ENCODE measurements around the gene ATP13A4. TPM values are rescaled to one million over a fixed set of nuclear protein-coding genes. Genes with fewer than 3 reads are reported as not detected.

Gene ATP13A4
- total and polyA plus RNA-seq, 5 donors: 0.07 to 0.36 (median 0.25) TPM; not detected in 1

DNA sequence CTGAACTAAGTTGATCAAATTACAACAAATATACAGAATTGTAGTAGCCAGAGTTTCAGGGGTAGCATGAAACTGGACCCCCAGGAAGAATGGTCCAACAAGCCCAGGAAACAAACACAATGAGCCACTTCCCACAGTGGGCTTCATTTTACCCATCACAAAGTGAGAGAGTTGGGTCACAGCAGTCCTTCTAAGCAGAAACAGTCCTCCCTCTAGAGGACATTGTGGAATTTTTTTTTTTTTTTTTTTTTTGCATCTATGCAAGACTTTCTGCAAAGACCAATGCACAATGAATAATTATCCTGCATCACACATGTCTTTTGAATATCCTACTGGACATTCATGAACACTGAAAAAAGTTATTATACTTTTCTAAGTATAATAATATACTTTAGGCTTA is 102.4 kb downstream of the ATP13A4 start:
- intact Hi-C loops (cut with DNase I): loop anchor here in 1 of 4 donors (10.0 kb wide), 1 partner anchor 638 kb away; no protein-coding TSS in a partner anchor
- ATAC-seq (no peak), DNase-seq (no peak)
- H3K9me3 ChIP-seq (ENCODE audit: control insufficient read depth, low read length): no peaks in the 10 kb centered on the region
- no peak overlapping the region for H3K27ac ChIP-seq (ENCODE audit: low read length)
- no peaks in the 10 kb centered on the region for H3K4me1 ChIP-seq (ENCODE audit: control insufficient read depth, insufficient read depth, low read length)
- H3K4me3 ChIP-seq (ENCODE audit: low read length): no peak overlapping the region
- H3K27me3 ChIP-seq (ENCODE audit: control insufficient read depth, insufficient read depth): no peaks in the 10 kb centered on the region

DNA sequence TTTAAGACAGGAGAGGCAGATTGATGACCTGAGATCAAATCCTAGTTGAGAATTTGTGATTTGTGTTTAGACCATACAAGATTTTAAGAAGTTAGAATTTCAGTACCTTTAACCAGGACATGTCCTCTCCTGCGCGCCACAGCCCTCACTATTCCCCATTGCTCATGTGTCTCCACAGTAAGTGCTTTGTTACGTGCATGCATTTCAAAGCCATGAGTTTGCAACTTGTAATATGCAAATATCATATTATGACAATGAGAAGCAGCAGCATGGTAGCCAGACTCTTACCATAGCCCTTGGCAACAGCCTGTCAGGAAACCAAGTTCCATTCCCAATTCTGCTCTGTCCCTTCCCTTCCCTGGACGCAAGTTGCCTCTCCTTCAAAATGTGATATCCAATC is 102.8 kb downstream of the ATP13A4 start:
- intact Hi-C loops (cut with DNase I): loop anchor here in 1 of 4 donors (10.0 kb wide), 1 partner anchor 637 kb away; no protein-coding TSS in a partner anchor
- no peaks in the 10 kb centered on the region for H3K9me3 ChIP-seq (ENCODE audit: control insufficient read depth, low read length)
- no peak overlapping the region for H3K4me3 ChIP-seq (ENCODE audit: low read length)
- H3K4me1 ChIP-seq (ENCODE audit: control insufficient read depth, insufficient read depth, low read length): no peaks in the 10 kb centered on the region
- H3K27me3 ChIP-seq (ENCODE audit: control insufficient read depth, insufficient read depth): no peaks in the 10 kb centered on the region
- ATAC-seq (no peak), DNase-seq (no peak)
- 92% methylated on average over 4 of the region's 4 CpGs for WGBS
- H3K27ac ChIP-seq (ENCODE audit: low read length): no peak overlapping the region

GRCh38 chr3:193446965-193447602 is 107.6 kb downstream of the ATP13A4 start:
- Histone ChIP-seq H3K27me3 (ENCODE audit: control insufficient read depth, insufficient read depth) (no peaks in the 10 kb centered on the region), H3K27ac (ENCODE audit: low read length) (no peak overlapping the region), H3K4me3 (ENCODE audit: low read length) (no peak overlapping the region), H3K9me3 (ENCODE audit: control insufficient read depth, low read length) (no peaks in the 10 kb centered on the region), H3K4me1 (ENCODE audit: control insufficient read depth, insufficient read depth, low read length) (no peaks in the 10 kb centered on the region)
- DNase-seq (no peak), ATAC-seq (no peak)
- WGBS: 76% methylated on average over 5 of the region's 5 CpGs
- intact Hi-C loops (cut with DNase I): no loop called here

DNA sequence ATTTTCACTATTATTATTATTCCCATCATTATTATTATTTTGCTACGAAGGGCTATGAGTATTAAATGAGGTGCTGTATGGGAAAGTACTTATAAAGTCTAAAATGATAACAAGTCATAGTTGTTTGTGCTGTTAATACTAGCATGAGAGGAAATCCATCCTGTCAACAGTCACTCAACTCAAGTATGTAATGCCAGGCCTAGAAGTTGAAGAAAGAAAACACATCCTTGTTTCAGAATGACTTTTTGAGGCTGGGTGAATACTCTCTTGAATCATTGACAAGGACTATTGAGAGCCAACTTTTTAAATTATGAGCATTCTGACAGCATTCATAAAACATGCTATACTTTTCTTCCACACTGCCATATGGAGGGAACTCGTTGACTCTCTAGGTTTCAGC is 115.3 kb downstream of the ATP13A4 start:
- Histone ChIP-seq H3K27me3 (ENCODE audit: control insufficient read depth, insufficient read depth) (no peaks in the 10 kb centered on the region), H3K27ac (ENCODE audit: low read length) (no peak overlapping the region), H3K4me3 (ENCODE audit: low read length) (no peak overlapping the region), H3K4me1 (ENCODE audit: control insufficient read depth, insufficient read depth, low read length) (no peaks in the 10 kb centered on the region), H3K9me3 (ENCODE audit: control insufficient read depth, low read length) (no peaks in the 10 kb centered on the region)
- DNase-seq (no peak), ATAC-seq (no peak)
- 64% methylated on average over 2 of the region's 2 CpGs for WGBS
- intact Hi-C loops (cut with DNase I): no loop called here

- intact Hi-C loops (cut with DNase I): no loop called here
- ATAC-seq: no peak
- DNase-seq: no peak
- WGBS: 88% methylated on average over 4 of the region's 4 CpGs
- H3K4me3 ChIP-seq (ENCODE audit: low read length): no peak overlapping the region
- no peaks in the 10 kb centered on the region for H3K4me1 ChIP-seq (ENCODE audit: control insufficient read depth, insufficient read depth, low read length)
- no peaks in the 10 kb centered on the region for H3K9me3 ChIP-seq (ENCODE audit: control insufficient read depth, low read length)
- no peak overlapping the region for H3K27ac ChIP-seq (ENCODE audit: low read length)
- no peaks in the 10 kb centered on the region for H3K27me3 ChIP-seq (ENCODE audit: control insufficient read depth, insufficient read depth)
Observed at GRCh38 chr3:193418576-193419373, 135.9 kb downstream of the ATP13A4 start.

- intact Hi-C loops (cut with DNase I): no loop called here
- no peak for DNase-seq
- Histone ChIP-seq H3K27ac (ENCODE audit: low read length) (no peak overlapping the region), H3K27me3 (ENCODE audit: control insufficient read depth, insufficient read depth) (no peaks in the 10 kb centered on the region), H3K9me3 (ENCODE audit: control insufficient read depth, low read length) (no peaks in the 10 kb centered on the region), H3K4me1 (ENCODE audit: control insufficient read depth, insufficient read depth, low read length) (no peaks in the 10 kb centered on the region), H3K4me3 (ENCODE audit: low read length) (no peak overlapping the region)
- WGBS: 89% methylated on average over 2 of the region's 2 CpGs
- ATAC-seq: no peak
Observed at GRCh38 chr3:193416629-193417028, 138.1 kb downstream of the ATP13A4 start.

- DNase-seq: no peak
- 64% methylated on average over 1 of the region's 1 CpG for WGBS
- H3K4me1 ChIP-seq (ENCODE audit: control insufficient read depth, insufficient read depth, low read length): no peaks in the 10 kb centered on the region
Observed at GRCh38 chr3:193407688-193408087, 147.0 kb downstream of the ATP13A4 start.

GRCh38 chr3:193407112-193407511 is 147.6 kb downstream of the ATP13A4 start:
- Histone ChIP-seq H3K27ac (ENCODE audit: low read length) (no peak overlapping the region), H3K9me3 (ENCODE audit: control insufficient read depth, low read length) (no peaks in the 10 kb centered on the region), H3K4me1 (ENCODE audit: control insufficient read depth, insufficient read depth, low read length) (no peaks in the 10 kb centered on the region), H3K27me3 (ENCODE audit: control insufficient read depth, insufficient read depth) (peaks cover 3% of the 10 kb centered on the region), H3K4me3 (ENCODE audit: low read length) (no peak overlapping the region)
- WGBS: 76% methylated on average over 6 of the region's 6 CpGs
- ATAC-seq: no peak
- DNase-seq: no peak
- intact Hi-C loops (cut with DNase I): no loop called here

More at GRCh38 chr3:193407688-193408087, 147.0 kb downstream of the ATP13A4 start:
- intact Hi-C loops (cut with DNase I): no loop called here
- no peak overlapping the region for H3K4me3 ChIP-seq (ENCODE audit: low read length)
- H3K27ac ChIP-seq (ENCODE audit: low read length): no peak overlapping the region
- ATAC-seq: no peak
- H3K27me3 ChIP-seq (ENCODE audit: control insufficient read depth, insufficient read depth): peaks cover 3% of the 10 kb centered on the region
- no peaks in the 10 kb centered on the region for H3K9me3 ChIP-seq (ENCODE audit: control insufficient read depth, low read length)

DNA sequence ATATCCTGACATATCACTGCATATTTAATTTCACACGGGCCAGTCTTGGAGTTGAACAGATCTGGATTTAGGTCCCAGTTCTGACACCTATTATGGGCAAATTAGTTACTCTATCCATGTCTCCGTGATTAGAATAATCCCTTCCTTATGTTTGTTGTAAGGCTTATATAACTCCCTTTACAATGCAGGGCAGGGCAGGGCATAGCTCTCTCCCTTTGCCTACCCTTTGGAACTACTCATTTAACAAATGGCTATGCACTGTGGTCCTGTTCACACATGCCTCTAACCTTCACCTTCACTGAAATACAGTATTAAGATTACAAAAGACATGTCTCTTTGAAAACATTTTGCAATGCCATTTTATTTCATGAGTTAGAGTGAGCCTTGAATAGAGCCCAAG is 151.4 kb downstream of the ATP13A4 start:
- Histone ChIP-seq H3K9me3 (ENCODE audit: control insufficient read depth, low read length) (no peaks in the 10 kb centered on the region), H3K27me3 (ENCODE audit: control insufficient read depth, insufficient read depth) (peaks cover 3% of the 10 kb centered on the region), H3K27ac (ENCODE audit: low read length) (no peak overlapping the region), H3K4me1 (ENCODE audit: control insufficient read depth, insufficient read depth, low read length) (no peaks in the 10 kb centered on the region), H3K4me3 (ENCODE audit: low read length) (no peak overlapping the region)
- intact Hi-C loops (cut with DNase I): no loop called here
- no peak for ATAC-seq
- DNase-seq: no peak
- WGBS: 86% methylated on average over 2 of the region's 2 CpGs

- intact Hi-C loops (cut with DNase I): no loop called here
- Histone ChIP-seq H3K27ac (ENCODE audit: low read length) (no peak overlapping the region), H3K4me3 (ENCODE audit: low read length) (no peak overlapping the region), H3K4me1 (ENCODE audit: control insufficient read depth, insufficient read depth, low read length) (no peaks in the 10 kb centered on the region), H3K27me3 (ENCODE audit: control insufficient read depth, insufficient read depth) (no peaks in the 10 kb centered on the region), H3K9me3 (ENCODE audit: control insufficient read depth, low read length) (no peaks in the 10 kb centered on the region)
- DNase-seq: no peak
- ATAC-seq: no peak
Observed at GRCh38 chr3:193400304-193400703, 154.4 kb downstream of the ATP13A4 start.

GRCh38 chr3:193396451-193397244 is 158.0 kb downstream of the ATP13A4 start:
- no peaks in the 10 kb centered on the region for H3K9me3 ChIP-seq (ENCODE audit: control insufficient read depth, low read length)
- no peak overlapping the region for H3K27ac ChIP-seq (ENCODE audit: low read length)
- ATAC-seq: peak in 1 of 2 donors; percentile 35
- no peak for DNase-seq
- intact Hi-C loops (cut with DNase I): no loop called here
- no peak overlapping the region for H3K4me3 ChIP-seq (ENCODE audit: low read length)
- H3K27me3 ChIP-seq (ENCODE audit: control insufficient read depth, insufficient read depth): no peaks in the 10 kb centered on the region
- WGBS: 63% methylated on average over 7 of the region's 7 CpGs
- no peaks in the 10 kb centered on the region for H3K4me1 ChIP-seq (ENCODE audit: control insufficient read depth, insufficient read depth, low read length)

Data from right cardiac atrium (tissue), 5 donors.